ENCODE measurements around the gene USH2A.
A peak's percentile ranks its signal among the peaks of the same experiment; 100 is the strongest.

Gene USH2A

GRCh38 chr1:215717677-215718426 lies 705.4 kb downstream of the USH2A start:
- no peak for DNase-seq (ENCODE audit: low spot score)

GRCh38 chr1:215710899-215711225 lies 712.4 kb downstream of the USH2A start:
- DNase-seq (ENCODE audit: low spot score) = no peak

- peak; percentile 70 for DNase-seq (ENCODE audit: low spot score)
Measured at GRCh38 chr1:215710036-215710898, 713.0 kb downstream of the USH2A start.

DNA sequence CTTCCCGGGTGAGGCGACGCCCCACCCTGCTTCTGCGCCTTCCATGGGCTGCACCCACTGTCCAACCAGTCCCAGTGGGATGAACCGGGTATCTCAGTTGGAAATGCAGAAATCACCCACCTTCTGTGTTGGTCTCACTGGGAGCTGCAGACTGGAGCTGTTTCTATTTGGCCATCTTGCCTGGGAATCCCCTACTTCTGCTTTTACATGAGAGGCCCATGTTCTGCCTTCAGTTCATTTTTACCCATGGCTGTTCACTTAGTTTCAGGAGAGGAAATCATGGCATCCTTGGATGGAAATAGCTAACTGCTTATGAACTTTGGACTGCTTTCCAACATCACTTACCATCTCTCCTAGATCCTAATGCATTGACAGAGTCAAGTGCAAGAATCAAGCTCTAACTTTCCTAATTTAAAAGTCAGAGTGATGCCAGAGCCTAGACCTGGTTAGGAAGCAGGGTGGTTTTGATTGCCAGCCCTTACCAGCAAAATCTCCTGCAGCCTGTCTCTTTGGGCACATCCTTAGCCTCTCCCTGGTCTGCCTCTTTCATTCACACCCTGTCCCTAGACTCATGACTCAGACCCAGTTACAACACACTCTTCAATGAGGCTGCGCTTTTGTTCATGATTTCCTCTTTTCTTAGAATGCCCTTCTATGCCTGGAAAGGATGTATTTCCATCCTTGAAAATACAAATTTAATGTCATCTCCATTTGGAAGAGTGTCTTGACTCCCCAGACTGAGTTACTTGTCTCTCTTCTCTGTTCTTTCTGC lies 719.0 kb downstream of the USH2A start:
- DNase-seq (ENCODE audit: low spot score) = no peak

- DNase-seq (ENCODE audit: low spot score) = no peak
Measured at GRCh38 chr1:215682232-215682631, 741.0 kb downstream of the USH2A start.

- no peak for DNase-seq (ENCODE audit: low spot score)
Measured at GRCh38 chr1:215681041-215681440, 742.2 kb downstream of the USH2A start.

DNA sequence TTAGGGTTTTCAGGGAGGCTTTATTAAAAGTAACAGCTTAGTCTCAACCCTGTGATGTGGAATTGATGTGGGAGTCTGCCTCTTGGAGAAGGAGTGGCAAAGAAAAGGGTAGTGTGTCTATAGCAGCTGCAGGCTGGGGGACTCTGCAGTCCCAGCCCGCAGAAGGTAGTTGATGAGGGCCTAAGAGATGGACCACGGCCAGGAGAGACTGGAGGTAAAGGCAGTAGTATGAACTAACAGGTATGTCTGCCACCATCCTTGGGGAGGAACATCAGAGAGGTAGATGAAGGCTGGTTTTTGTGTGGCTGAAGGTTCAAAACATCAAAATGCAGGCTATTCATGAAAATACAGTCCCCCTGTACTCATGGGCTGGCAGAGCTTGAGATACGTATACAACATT lies 744.0 kb downstream of the USH2A start:
- no peak for DNase-seq (ENCODE audit: low spot score)

GRCh38 chr1:215677112-215677511 lies 746.1 kb downstream of the USH2A start:
- no peak for DNase-seq (ENCODE audit: low spot score)

- no peak for DNase-seq (ENCODE audit: low spot score)
Measured at GRCh38 chr1:215673943-215674342, 749.3 kb downstream of the USH2A start.

GRCh38 chr1:215672482-215672881 lies 750.8 kb downstream of the USH2A start:
- no peak for DNase-seq (ENCODE audit: low spot score)

GRCh38 chr1:215669806-215670491 lies 753.3 kb downstream of the USH2A start:
- DNase-seq (ENCODE audit: low spot score) = peak; percentile 37

DNA sequence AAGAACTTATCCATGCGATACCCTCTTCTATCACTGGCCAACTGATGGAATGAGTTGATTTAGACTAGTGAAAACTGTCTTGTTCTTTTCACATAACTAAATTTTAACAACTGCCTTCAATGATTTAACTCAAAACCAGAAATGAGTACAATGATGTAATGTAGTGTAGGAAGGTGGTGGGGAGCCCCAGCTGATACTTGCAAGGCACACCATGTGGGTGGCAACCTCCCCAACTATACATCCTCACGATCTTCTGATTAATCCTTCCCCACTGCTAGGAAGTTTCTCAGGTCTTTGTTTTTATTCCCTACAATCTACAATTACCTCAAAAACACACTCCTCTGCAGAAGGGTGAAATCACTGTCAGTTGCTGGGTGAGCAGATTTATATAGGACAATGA lies 755.5 kb downstream of the USH2A start:
- no peak for DNase-seq (ENCODE audit: low spot score)

DNA sequence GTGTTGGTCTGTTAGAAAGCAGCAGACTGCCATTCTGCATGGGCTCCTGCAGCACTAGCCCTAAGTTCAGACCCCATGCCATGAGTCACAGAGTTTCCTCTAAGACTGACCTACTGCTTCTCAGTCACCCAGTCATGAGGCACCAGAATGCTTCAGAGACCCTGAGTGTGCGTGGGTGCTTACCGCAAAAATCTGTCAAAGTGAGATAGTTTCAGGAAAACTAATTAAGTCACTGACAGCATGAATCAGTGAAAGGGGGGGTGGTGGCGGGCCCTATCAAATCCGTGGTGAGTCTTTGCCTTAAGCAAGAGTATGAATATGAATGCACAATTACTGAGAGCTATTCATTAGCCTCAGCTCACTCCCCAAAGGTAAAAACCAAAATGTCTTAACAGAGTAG lies 758.0 kb downstream of the USH2A start:
- no peak for DNase-seq (ENCODE audit: low spot score)

DNA sequence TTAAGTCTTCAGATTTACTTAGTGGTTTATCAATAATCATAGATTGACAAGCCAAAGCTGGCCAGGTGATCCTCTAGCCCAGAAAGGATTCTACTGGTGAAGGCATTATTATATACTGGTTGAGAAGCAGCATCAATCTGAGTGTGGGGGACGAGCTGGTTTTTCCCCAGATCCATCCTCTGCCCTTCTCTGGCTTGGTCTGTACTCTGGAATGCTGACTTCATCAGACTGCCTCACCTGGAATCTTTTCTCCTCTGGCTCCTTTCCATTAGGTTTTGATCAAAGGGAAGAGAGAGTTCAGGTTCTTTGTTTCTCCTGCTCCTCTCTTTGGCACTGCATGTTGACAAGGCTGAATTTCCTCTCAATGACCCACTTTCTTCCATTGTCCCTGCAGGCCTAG lies 762.2 kb downstream of the USH2A start:
- no peak for DNase-seq (ENCODE audit: low spot score)

DNA sequence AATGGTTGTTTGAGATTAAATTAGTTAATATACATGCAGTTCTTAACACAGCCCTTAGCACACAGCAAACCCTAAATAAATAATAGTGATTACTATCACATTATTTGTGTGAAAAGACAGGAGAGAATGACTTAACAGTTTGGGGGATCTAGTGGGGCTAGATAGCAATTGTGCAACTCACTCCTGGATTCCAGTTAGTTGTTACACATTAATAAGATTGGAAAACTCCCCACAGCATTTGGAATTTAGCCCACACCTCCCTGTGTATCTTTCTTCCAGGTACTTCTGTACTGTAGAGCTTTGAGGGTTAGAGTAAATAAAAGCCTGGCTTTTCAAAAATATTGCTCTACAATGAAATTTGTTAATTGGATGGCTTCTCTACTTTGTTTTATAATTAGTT lies 763.0 kb downstream of the USH2A start:
- no peak for DNase-seq (ENCODE audit: low spot score)

GRCh38 chr1:215657047-215657446 lies 766.2 kb downstream of the USH2A start:
- DNase-seq (ENCODE audit: low spot score) = no peak

DNA sequence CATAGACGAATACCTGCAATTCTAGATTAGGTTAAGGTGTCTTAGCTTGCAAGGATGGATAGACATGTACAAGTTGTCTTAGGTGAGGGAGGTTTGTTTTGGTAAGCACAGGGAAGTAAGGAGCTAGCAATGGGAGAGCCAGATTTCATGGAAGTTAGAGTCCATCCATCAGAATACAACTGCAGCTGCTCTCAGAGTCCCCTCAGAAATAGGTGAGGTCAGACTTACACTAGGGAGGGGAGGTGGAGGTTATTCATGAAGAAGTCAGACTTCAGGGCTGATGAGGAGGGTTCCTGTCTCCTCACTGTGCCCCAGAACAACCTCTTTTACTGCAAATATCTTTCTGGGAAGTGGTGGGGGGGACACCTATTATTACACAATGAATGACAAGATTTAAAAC lies 770.9 kb downstream of the USH2A start:
- DNase-seq (ENCODE audit: low spot score) = no peak

DNA sequence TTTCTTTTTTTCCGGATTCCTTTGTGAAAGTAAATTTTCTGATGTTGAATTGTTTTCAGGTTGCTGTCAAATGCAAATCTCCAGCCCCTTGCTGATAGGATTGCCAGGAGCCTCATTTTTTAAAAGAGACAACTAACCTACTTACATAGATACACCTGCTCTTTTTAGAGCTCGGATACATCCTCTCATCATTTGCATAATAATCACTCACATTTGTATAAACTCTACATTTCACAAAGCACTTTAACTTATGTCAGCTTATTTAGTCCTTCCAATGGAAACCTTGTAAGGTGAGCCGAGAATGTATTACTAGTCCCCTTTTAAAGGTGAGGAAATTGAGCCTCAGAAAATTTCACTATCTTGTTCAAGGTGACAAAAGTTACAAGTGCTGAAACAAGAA lies 771.4 kb downstream of the USH2A start:
- DNase-seq (ENCODE audit: low spot score) = no peak

DNA sequence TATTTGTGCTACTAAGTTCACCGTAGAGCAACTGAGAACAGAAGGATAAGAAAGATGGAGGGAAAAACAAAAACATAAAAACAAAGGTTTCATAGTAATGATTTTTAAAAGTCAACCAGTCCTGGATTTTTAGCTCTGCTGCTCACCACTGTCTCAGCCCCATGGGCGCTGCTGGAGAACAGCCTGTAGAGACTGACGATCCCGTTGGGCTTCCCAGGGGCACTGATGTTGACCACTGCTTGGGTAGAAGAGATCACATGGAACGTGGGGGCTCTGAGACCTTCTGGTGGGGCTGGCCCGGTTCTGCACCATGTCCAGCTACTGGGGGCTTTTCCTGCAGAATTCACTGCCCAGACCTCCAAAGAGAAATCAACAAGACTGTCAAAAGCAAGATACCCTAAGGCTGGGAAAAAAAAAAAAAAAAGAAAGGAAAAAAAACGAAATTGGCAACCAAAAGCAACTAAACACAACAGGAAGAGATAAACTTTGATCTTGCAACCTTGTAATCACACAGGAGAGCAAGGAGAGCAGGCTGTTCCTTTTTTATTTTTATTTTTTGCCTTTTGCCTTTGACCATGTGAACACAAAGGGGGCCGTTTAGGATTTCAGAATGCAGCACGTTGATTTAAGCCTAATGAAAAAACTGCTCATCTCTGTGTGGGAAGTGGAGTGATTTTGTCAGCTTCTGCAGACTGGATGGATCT lies 772.6 kb downstream of the USH2A start:
- no peak for DNase-seq (ENCODE audit: low spot score)

DNA sequence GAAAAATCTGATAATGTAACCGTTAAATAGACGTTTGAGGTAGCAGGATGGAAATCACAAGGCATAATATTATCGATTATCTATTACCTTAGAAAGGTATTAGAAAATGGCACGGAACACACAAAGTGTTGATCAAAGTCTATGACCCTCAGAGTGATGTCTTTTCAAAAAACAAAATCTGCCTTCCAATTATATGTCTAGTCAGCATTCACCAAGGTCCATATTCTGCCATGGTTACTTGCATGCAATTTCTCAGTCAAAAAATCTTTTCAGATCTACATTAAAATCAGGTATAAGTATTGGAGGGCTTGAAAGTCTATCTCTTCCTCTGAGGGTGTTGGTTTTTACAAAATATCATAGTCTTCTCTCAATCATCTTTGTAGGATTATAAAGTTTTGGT lies 774.3 kb downstream of the USH2A start:
- DNase-seq (ENCODE audit: low spot score) = no peak

GRCh38 chr1:215647738-215648137 lies 775.5 kb downstream of the USH2A start:
- no peak for DNase-seq (ENCODE audit: low spot score)

GRCh38 chr1:215645861-215646260 lies 777.4 kb downstream of the USH2A start:
- DNase-seq (ENCODE audit: low spot score) = no peak
